Upper lobe of left lung (tissue), 4 donors: ENCODE measurements around the gene PDLIM7.

ENCODE experiments used
- EP300 ChIP-seq, 4 donors: sonication (generic); formaldehyde crosslinking; IDR thresholded peaks; one replicate each; pipeline ENCODE4 v1.5.1; 2017; ENCODE audit warnings: antibody characterized with exemption in 4 of 4, control low read depth in 2 of 4
- POLR2A ChIP-seq, 4 donors: fragments of 450-650 bp; IDR thresholded peaks; one replicate each; pipeline ENCODE4 v1.5.1; 2016 to 2017; ENCODE audit warnings: antibody characterized with exemption in 4 of 4, mild to moderate bottlenecking in 2 of 4
- POLR2AphosphoS5 ChIP-seq, 2 donors: sonication (generic); formaldehyde crosslinking; IDR thresholded peaks; one replicate each; pipeline ENCODE4 v1.5.1; 2017; ENCODE audit warnings: antibody characterized with exemption in 2 of 2
- TF ChIP-seq, protein P1 (sequence below), 6 experiments: fragments of 450-650 bp in 4 of 6; fragments of 200-600 bp in 2 of 6; sonication (generic) in 2 of 6; IDR thresholded peaks; one replicate each; pipeline ENCODE4 v1.5.1; 2016 to 2019; ENCODE audit warnings: antibody characterized with exemption in 6 of 6

DNA sequence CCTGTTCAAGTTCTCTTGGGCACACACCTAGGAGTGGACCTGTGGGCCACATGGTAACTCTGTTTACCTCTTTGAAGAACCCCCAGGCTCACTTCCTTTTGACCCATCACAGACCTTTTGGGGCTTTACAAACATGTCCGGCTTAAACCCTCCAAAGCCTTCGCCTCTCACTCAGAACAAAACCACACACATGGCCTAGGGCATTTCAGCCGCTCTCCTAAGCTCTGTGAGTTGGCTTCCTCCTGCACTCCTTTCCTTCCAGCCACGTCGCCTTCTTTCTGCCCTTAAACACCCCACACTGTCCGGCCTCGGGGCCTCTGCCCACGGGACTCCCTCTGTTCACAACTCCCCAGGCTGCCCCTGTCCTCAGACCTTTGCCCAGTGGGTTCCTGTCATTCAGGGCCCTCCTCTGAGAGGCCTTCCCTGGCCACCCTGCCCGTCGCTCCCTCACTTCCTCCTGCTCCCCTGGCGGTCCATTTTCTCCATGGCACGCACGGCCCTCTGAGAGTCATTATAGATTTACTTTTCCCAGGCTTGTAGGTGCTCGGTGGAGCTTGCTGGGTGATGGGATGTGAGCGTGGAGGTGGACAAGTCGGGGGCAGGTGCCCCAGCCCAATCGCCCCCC lies 10.3 kb upstream of the PDLIM7 start:
- TF ChIP-seq, protein P1, sequence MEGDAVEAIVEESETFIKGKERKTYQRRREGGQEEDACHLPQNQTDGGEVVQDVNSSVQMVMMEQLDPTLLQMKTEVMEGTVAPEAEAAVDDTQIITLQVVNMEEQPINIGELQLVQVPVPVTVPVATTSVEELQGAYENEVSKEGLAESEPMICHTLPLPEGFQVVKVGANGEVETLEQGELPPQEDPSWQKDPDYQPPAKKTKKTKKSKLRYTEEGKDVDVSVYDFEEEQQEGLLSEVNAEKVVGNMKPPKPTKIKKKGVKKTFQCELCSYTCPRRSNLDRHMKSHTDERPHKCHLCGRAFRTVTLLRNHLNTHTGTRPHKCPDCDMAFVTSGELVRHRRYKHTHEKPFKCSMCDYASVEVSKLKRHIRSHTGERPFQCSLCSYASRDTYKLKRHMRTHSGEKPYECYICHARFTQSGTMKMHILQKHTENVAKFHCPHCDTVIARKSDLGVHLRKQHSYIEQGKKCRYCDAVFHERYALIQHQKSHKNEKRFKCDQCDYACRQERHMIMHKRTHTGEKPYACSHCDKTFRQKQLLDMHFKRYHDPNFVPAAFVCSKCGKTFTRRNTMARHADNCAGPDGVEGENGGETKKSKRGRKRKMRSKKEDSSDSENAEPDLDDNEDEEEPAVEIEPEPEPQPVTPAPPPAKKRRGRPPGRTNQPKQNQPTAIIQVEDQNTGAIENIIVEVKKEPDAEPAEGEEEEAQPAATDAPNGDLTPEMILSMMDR (IDR thresholded peaks at IDR 0.05): peak in 2 of 6 experiments; percentile 16 to 36
- TF ChIP-seq POLR2A (IDR thresholded peaks at IDR 0.05): no peak
- no peak for TF ChIP-seq POLR2AphosphoS5 (IDR thresholded peaks at IDR 0.05)
- no peak for TF ChIP-seq EP300 (IDR thresholded peaks at IDR 0.05)
